HepG2 (cell line): ENCODE data around the gene BHLHE23. TPM values are rescaled to one million over a fixed set of nuclear protein-coding genes. Genes with fewer than 3 reads are reported as not detected.
A peak's percentile ranks its signal among the peaks of the same experiment; 100 is the strongest.

Source experiments
- AGO1 ChIP-seq: fragments of 200-400 bp; formaldehyde crosslinking; IDR thresholded peaks from 2 replicates; pipeline ENCODE4 v1.6.1; 2017; ENCODE audit warnings: mild to moderate bottlenecking, low read depth, low read length, moderate library complexity; ENCODE audit not compliant: poor library complexity, severe bottlenecking
- ATAD3A ChIP-seq: sonication (generic); formaldehyde crosslinking; IDR thresholded peaks from 2 replicates; pipeline ENCODE4 v1.4.0; 2020; ENCODE audit warnings: missing genetic modification reagents
- DR1 ChIP-seq: sonication (generic); formaldehyde crosslinking; IDR thresholded peaks from 2 replicates; pipeline ENCODE4 v1.8.0; 2021; ENCODE audit warnings: mild to moderate bottlenecking, missing genetic modification reagents, inconsistent platforms
- KIAA2018 ChIP-seq: sonication (generic); formaldehyde crosslinking; IDR thresholded peaks from 2 replicates; pipeline ENCODE4 v1.5.0; 2020; ENCODE audit warnings: mild to moderate bottlenecking, missing genetic modification reagents, borderline replicate concordance
- KLF9 ChIP-seq: IDR thresholded peaks from 2 replicates; pipeline ENCODE4 v1.6.1; 2016; ENCODE audit warnings: low read depth
- MAZ ChIP-seq, 2 experiments: sonication (generic) in 1 of 2; formaldehyde crosslinking in 1 of 2; IDR thresholded peaks; 2 replicates each; pipeline versions ENCODE4 v1.5.0 to v1.6.1; 2012 to 2020; ENCODE audit warnings: low read depth in 2 of 2, mild to moderate bottlenecking in 2 of 2, borderline replicate concordance in 1 of 2, improper control_type of control experiment in 1 of 2, low read length in 1 of 2, missing genetic modification reagents in 1 of 2, moderate library complexity in 1 of 2
- PCBP1 ChIP-seq: fragments of 200-400 bp; formaldehyde crosslinking; IDR thresholded peaks from 2 replicates; pipeline ENCODE4 v1.6.1; 2017; ENCODE audit warnings: mild to moderate bottlenecking, low read depth, low read length, borderline replicate concordance
- SALL1 ChIP-seq: sonication (generic); formaldehyde crosslinking; IDR thresholded peaks from 2 replicates; pipeline ENCODE4 v1.8.0; 2022; ENCODE audit warnings: mild to moderate bottlenecking, missing genetic modification reagents
- ZBTB20 ChIP-seq: sonication (generic); formaldehyde crosslinking; IDR thresholded peaks from 2 replicates; pipeline ENCODE4 v1.8.1; 2023; ENCODE audit warnings: missing genetic modification reagents, low read depth, mild to moderate bottlenecking, borderline replicate concordance
- ZC3H13 ChIP-seq: sonication (generic); formaldehyde crosslinking; IDR thresholded peaks from 2 replicates; pipeline ENCODE4 v1.8.1; 2023; ENCODE audit warnings: mild to moderate bottlenecking, missing genetic modification reagents, moderate library complexity
- ZNF350 ChIP-seq: sonication (generic); formaldehyde crosslinking; IDR thresholded peaks from 2 replicates; pipeline ENCODE4 v1.4.0; 2020; ENCODE audit warnings: mild to moderate bottlenecking, low read depth, missing genetic modification reagents, borderline replicate concordance
- ZNF460 ChIP-seq: sonication (generic); formaldehyde crosslinking; IDR thresholded peaks from 2 replicates; pipeline ENCODE4 v1.5.1; 2020; ENCODE audit warnings: missing genetic modification reagents, mild to moderate bottlenecking, borderline replicate concordance
- ZNF709 ChIP-seq: sonication (generic); formaldehyde crosslinking; IDR thresholded peaks from 2 replicates; pipeline ENCODE4 v1.5.0; 2020; ENCODE audit warnings: mild to moderate bottlenecking, missing genetic modification reagents
- ZNF781 ChIP-seq: sonication (generic); formaldehyde crosslinking; IDR thresholded peaks from 2 replicates; pipeline ENCODE4 v1.5.1; 2020; ENCODE audit warnings: borderline replicate concordance, mild to moderate bottlenecking, missing genetic modification reagents; ENCODE audit errors: not compliant biosample characterization
- ZSCAN29 ChIP-seq: sonication (generic); formaldehyde crosslinking; conservative IDR thresholded peaks from 2 replicates; pipeline ENCODE4 v1.4.0; 2020; ENCODE audit warnings: mild to moderate bottlenecking, missing genetic modification reagents
- polyA plus RNA-seq, 8 experiments: library from polyadenylated mRNA; depleted of rRNA in 3 of 8; stranded (reverse) in 7 of 8; unstranded in 1 of 8; fragments of >200 nt; fragmentation: Illumina TruSeq in 4 of 8; extraction: Trizol in 4 of 8; gene quantifications; 2 replicates each; pipeline versions ENCODE4 v1.2.1 to v1.2.3, GENCODE V29; 2011 to 2016; ENCODE audit warnings: low read depth in 4 of 8, missing spikeins in 1 of 8, mixed read lengths in 1 of 8; ENCODE audit not compliant: insufficient read depth in 1 of 8
- total RNA-seq, 5 experiments: library from RNA; depleted of rRNA; stranded (reverse); fragments of >200 nt; fragmentation: Illumina TruSeq; extraction: Trizol; gene quantifications; 2 replicates each; pipeline ENCODE4 v1.2.3, GENCODE V29; 2016; ENCODE audit warnings: low read depth in 1 of 5
- TF ChIP-seq, protein P1 (sequence below): IDR thresholded peaks from 2 replicates; pipeline ENCODE4 v1.6.1; 2016; ENCODE audit warnings: control low read depth
- TF ChIP-seq, protein P2 (sequence below): sonication (generic); formaldehyde crosslinking; IDR thresholded peaks from 2 replicates; pipeline ENCODE4 v1.4.0; 2020; ENCODE audit warnings: mild to moderate bottlenecking, missing genetic modification reagents

The BHLHE23 gene
- total and polyA plus RNA-seq, 2 of the 13 experiments (the other 11 are each of a cell fraction or from before 2014, with no cell fraction given), result not detected

GRCh38 chr20:62970307-62971210 lies 36.2 kb downstream of the BHLHE23 start (continued):
- 0 out of 2 replicates have a peak, but pooled peaks have one; percentile 2 for TF ChIP-seq KIAA2018 (CRISPR knock-in tag)
- TF ChIP-seq AGO1, result peak; percentile 96
- TF ChIP-seq ZNF350 (CRISPR knock-in tag), result peak; percentile 59
- TF ChIP-seq ZNF781 (CRISPR knock-in tag), result no peak
- peak; percentile 49; the same call in 1 of the 2 replicates for TF ChIP-seq ZNF709 (CRISPR knock-in tag)
- peak; percentile 56; the same call in 1 of the 2 replicates for TF ChIP-seq ZSCAN29 (CRISPR knock-in tag)
- TF ChIP-seq, protein P1, sequence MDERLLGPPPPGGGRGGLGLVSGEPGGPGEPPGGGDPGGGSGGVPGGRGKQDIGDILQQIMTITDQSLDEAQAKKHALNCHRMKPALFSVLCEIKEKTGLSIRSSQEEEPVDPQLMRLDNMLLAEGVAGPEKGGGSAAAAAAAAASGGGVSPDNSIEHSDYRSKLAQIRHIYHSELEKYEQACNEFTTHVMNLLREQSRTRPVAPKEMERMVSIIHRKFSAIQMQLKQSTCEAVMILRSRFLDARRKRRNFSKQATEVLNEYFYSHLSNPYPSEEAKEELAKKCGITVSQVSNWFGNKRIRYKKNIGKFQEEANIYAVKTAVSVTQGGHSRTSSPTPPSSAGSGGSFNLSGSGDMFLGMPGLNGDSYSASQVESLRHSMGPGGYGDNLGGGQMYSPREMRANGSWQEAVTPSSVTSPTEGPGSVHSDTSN (CRISPR knock-in tag), result 0 out of 2 replicates have a peak, but pooled peaks have one; percentile 16
- TF ChIP-seq PCBP1, result 0 out of 2 replicates have a peak, but pooled peaks have one; percentile 0
- peak; percentile 33; the same call in 1 of the 2 replicates for TF ChIP-seq SALL1 (CRISPR knock-in tag)
- TF ChIP-seq, protein P2, sequence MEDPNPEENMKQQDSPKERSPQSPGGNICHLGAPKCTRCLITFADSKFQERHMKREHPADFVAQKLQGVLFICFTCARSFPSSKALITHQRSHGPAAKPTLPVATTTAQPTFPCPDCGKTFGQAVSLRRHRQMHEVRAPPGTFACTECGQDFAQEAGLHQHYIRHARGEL, result peak; percentile 86
- TF ChIP-seq KLF9 (CRISPR knock-in tag), result no peak
- TF ChIP-seq DR1, result no peak
- TF ChIP-seq ATAD3A (CRISPR knock-in tag), result 0 out of 2 replicates have a peak, but pooled peaks have one; percentile 3
- no peak for TF ChIP-seq MAZ (IDR thresholded peaks at IDR 0.05; ENCODE audit: borderline replicate concordance, low read depth, low read length)
- TF ChIP-seq MAZ (CRISPR knock-in tag; IDR thresholded peaks at IDR 0.05; ENCODE audit: low read depth), result peak; percentile 67; the same call in 1 of the 2 replicates
- TF ChIP-seq ZNF460, result 0 out of 2 replicates have a peak, but pooled peaks have one; percentile 13
- TF ChIP-seq ZBTB20 (CRISPR knock-in tag), result no peak
- TF ChIP-seq ZC3H13 (CRISPR knock-in tag), result peak; percentile 29; the same call in 1 of the 2 replicates
